ENCODE measurements around the gene PRMT7.

GRCh38 chr16:68332411-68333121 is 21.7 kb downstream of the PRMT7 start:
- TF ChIP-seq CTCF (IDR thresholded peaks at IDR 0.05) (no peak), POLR2A (IDR thresholded peaks at IDR 0.05) (no peak), POLR2AphosphoS5 (IDR thresholded peaks at IDR 0.05) (no peak)

All from gastroesophageal sphincter (tissue), 3 donors.